Ovary (tissue), 3 donors: ENCODE data around the gene CCN2.

ENCODE experiments used
- EP300 ChIP-seq: sonication (generic); formaldehyde crosslinking; IDR thresholded peaks from one replicate; pipeline ENCODE4 v1.6.1; 2017; ENCODE audit warnings: antibody characterized with exemption
- POLR2A ChIP-seq: fragments of 450-650 bp; IDR thresholded peaks from one replicate; pipeline ENCODE4 v1.6.1; 2017; ENCODE audit warnings: antibody characterized with exemption, mild to moderate bottlenecking, moderate library complexity
- TF ChIP-seq, protein P1 (sequence below), 3 donors: fragments of 450-650 bp in 2 of 3; fragments of 200-600 bp in 1 of 3; IDR thresholded peaks; one replicate each; pipeline versions ENCODE4 v1.5.1 to v1.8.0; 2016 to 2022; ENCODE audit warnings: antibody characterized with exemption in 3 of 3, mild to moderate bottlenecking in 1 of 3
- donor health status: DM: no; HTN: no; CAD: no.

DNA sequence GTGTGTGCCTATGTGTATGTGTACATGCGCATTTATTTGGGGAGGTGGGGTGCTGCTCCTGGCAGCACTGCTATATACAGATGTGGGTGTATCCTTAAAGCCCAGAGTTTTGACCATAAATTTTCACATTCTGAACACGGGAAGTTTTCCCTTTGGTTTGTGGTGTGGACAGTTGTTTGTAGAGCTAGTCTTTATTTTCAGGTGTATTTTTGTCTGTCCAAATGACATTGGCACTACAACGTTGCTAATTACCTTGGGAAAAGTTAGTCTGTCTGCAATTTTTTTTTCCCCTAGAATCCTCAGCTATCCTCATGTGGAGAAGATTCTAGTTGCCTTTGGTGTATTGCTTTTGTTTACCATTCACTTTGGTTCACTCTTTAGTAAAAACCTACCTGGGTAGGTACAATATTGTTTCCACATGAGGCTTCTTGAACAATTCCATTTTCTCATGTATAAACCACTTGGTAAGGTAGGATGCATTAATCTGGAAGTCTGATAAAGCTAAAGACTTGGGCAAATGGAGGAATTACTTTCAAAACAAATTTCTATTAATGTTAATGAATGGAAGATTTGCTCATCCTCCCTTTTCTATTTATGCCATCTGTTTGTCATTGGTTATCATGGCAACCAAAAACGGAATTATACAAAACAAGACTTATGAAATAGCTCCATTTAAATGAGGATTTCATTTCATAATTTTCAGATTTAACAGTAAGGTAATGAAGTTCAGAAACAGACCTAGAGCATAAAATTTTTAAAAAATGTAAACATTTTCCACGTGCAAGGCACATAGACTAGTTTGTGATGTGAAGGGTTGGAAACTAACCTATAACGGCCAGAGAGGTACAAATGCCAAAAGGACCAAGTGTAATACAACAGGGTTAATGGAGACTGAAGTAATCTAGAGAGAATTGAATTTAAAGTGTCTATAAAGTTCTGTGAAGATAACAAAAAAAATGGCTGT, 3.9 kb downstream of the CCN2 start:
- TF ChIP-seq, protein P1, sequence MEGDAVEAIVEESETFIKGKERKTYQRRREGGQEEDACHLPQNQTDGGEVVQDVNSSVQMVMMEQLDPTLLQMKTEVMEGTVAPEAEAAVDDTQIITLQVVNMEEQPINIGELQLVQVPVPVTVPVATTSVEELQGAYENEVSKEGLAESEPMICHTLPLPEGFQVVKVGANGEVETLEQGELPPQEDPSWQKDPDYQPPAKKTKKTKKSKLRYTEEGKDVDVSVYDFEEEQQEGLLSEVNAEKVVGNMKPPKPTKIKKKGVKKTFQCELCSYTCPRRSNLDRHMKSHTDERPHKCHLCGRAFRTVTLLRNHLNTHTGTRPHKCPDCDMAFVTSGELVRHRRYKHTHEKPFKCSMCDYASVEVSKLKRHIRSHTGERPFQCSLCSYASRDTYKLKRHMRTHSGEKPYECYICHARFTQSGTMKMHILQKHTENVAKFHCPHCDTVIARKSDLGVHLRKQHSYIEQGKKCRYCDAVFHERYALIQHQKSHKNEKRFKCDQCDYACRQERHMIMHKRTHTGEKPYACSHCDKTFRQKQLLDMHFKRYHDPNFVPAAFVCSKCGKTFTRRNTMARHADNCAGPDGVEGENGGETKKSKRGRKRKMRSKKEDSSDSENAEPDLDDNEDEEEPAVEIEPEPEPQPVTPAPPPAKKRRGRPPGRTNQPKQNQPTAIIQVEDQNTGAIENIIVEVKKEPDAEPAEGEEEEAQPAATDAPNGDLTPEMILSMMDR (IDR thresholded peaks at IDR 0.05), result no peak
- TF ChIP-seq EP300 (no peak), POLR2A (no peak)
